Retinal pigment epithelial cell (primary cell): ENCODE measurements around the gene EME2.

ENCODE experiments used
- DNase-seq: peaks from one replicate; pipeline ENCODE4 v3.0.0-alpha.2; 2010; ENCODE audit warnings: low read depth
- H3K4me3 ChIP-seq: 2 replicates; pipeline ENCODE4 v1.5.1; 2011; ENCODE audit warnings: mild to moderate bottlenecking, low read length, control low read depth, moderate library complexity
- CTCF ChIP-seq: conservative IDR thresholded peaks from 2 replicates; pipeline ENCODE4 v1.5.1; 2011; ENCODE audit warnings: low read depth, low read length, control low read depth, inconsistent platforms

Gene EME2

GRCh38 chr16:1818873-1819525 lies 46.4 kb downstream of the EME2 start:
- no peak for TF ChIP-seq CTCF
- H3K4me3 ChIP-seq: no peak overlapping the region
- DNase-seq: no peak

GRCh38 chr16:1819611-1820010 lies 47.0 kb downstream of the EME2 start:
- H3K4me3 ChIP-seq: no peak overlapping the region

GRCh38 chr16:1820096-1820945 lies 47.7 kb downstream of the EME2 start:
- no peak overlapping the region for H3K4me3 ChIP-seq
- TF ChIP-seq CTCF: no peak
- no peak for DNase-seq

More at GRCh38 chr16:1819611-1820010, 47.0 kb downstream of the EME2 start:
- TF ChIP-seq CTCF: no peak
- no peak for DNase-seq

GRCh38 chr16:1820946-1821290 lies 48.3 kb downstream of the EME2 start:
- TF ChIP-seq CTCF: no peak
- H3K4me3 ChIP-seq: no peak overlapping the region
- no peak for DNase-seq

- DNase-seq: no peak
- no peak for TF ChIP-seq CTCF
- H3K4me3 ChIP-seq: no peak overlapping the region
Measured at GRCh38 chr16:1821861-1822611, 49.4 kb downstream of the EME2 start.

GRCh38 chr16:1822801-1823200 lies 50.2 kb downstream of the EME2 start:
- no peak overlapping the region for H3K4me3 ChIP-seq
- no peak for DNase-seq
- no peak for TF ChIP-seq CTCF

- peak; percentile 19 for DNase-seq
- TF ChIP-seq CTCF: peak; percentile 49
- no peak overlapping the region for H3K4me3 ChIP-seq
Measured at GRCh38 chr16:1823821-1824220, 51.2 kb downstream of the EME2 start.
